Kidney tubule cell (primary cell): ENCODE measurements around the gene CSNK2A3.
"Not testable (repeated sequence)": the region's sequence is repeated elsewhere in the genome, so short reads cannot be mapped to it uniquely, and the experiment has no call there.

Source experiments
- DNase-seq: peaks from one replicate; pipeline ENCODE4 v3.0.0-alpha.2; 2018; ENCODE audit warnings: low spot score

The CSNK2A3 gene

GRCh38 chr11:11379661-11380060 is 26.6 kb upstream of the CSNK2A3 start:
- DNase-seq, result no peak

- no peak for DNase-seq
These were observed 25.3 kb upstream of the CSNK2A3 start for GRCh38 chr11:11378184-11378940.

GRCh38 chr11:11374358-11375148 is 21.5 kb upstream of the CSNK2A3 start:
- peak; percentile 72 for DNase-seq

- DNase-seq, result no peak
These were observed 20.9 kb upstream of the CSNK2A3 start for GRCh38 chr11:11373934-11374333.

GRCh38 chr11:11372461-11372860 is 19.4 kb upstream of the CSNK2A3 start:
- DNase-seq, result no peak

GRCh38 chr11:11370962-11371303 is 17.9 kb upstream of the CSNK2A3 start:
- no peak for DNase-seq

GRCh38 chr11:11370255-11370961 is 17.4 kb upstream of the CSNK2A3 start:
- DNase-seq, result no peak

- DNase-seq, result no peak
These were observed 13.7 kb upstream of the CSNK2A3 start for GRCh38 chr11:11366793-11367192.

GRCh38 chr11:11363674-11364073 is 10.6 kb upstream of the CSNK2A3 start:
- DNase-seq, result no peak

- DNase-seq, result no peak
These were observed 6.6 kb upstream of the CSNK2A3 start for GRCh38 chr11:11359611-11360010.

GRCh38 chr11:11356842-11357241 is 3.8 kb upstream of the CSNK2A3 start:
- DNase-seq, result no peak

- DNase-seq, result not testable (repeated sequence)
These were observed 1.2 kb downstream of the CSNK2A3 start for GRCh38 chr11:11351851-11352250.

- no peak for DNase-seq
These were observed 1.9 kb downstream of the CSNK2A3 start for GRCh38 chr11:11351042-11351586.

- DNase-seq, result peak; percentile 48
These were observed 3.1 kb downstream of the CSNK2A3 start for GRCh38 chr11:11349870-11350337.

- DNase-seq, result no peak
These were observed 3.8 kb downstream of the CSNK2A3 start for GRCh38 chr11:11349106-11349825.

GRCh38 chr11:11348303-11348702 is 4.7 kb downstream of the CSNK2A3 start:
- no peak for DNase-seq

- no peak for DNase-seq
These were observed 5.5 kb downstream of the CSNK2A3 start for GRCh38 chr11:11347592-11347991.

GRCh38 chr11:11346303-11346702 is 6.7 kb downstream of the CSNK2A3 start:
- DNase-seq, result no peak

GRCh38 chr11:11345099-11345498 is 8.0 kb downstream of the CSNK2A3 start:
- DNase-seq, result no peak

GRCh38 chr11:11344045-11344444 is 9.0 kb downstream of the CSNK2A3 start:
- DNase-seq, result no peak

- no peak for DNase-seq
These were observed 14.7 kb downstream of the CSNK2A3 start for GRCh38 chr11:11338304-11338703.

GRCh38 chr11:11336664-11337063 is 16.4 kb downstream of the CSNK2A3 start:
- DNase-seq, result no peak
